HepG2 (cell line): ENCODE measurements around the gene MAP3K2. TPM values are rescaled to one million over a fixed set of nuclear protein-coding genes. Genes with fewer than 3 reads are reported as not detected.

Experiments used
- ASH2L ChIP-seq: fragments of 300-600, 200-600 bp; sonication (generic); IDR thresholded peaks from 2 replicates; pipeline ENCODE4 v1.7.0; 2017; ENCODE audit warnings: low read depth, mild to moderate bottlenecking, moderate library complexity, mixed read lengths, low read length; ENCODE audit not compliant: insufficient read length
- CHD4 ChIP-seq: fragments of 200-600 bp; sonication (generic); IDR thresholded peaks from 2 replicates; pipeline ENCODE4 v1.7.0; 2017; ENCODE audit warnings: mild to moderate bottlenecking, low read length, borderline replicate concordance
- EED ChIP-seq: sonication (generic); formaldehyde crosslinking; IDR thresholded peaks from 2 replicates; pipeline ENCODE4 v1.5.0; 2020; ENCODE audit warnings: mild to moderate bottlenecking, missing genetic modification reagents
- GABPB1 ChIP-seq: IDR thresholded peaks from 2 replicates; pipeline ENCODE4 v1.6.1; 2016; ENCODE audit warnings: mild to moderate bottlenecking, missing genetic modification reagents, moderate library complexity, missing compliant biosample characterization
- GZF1 ChIP-seq: sonication (generic); formaldehyde crosslinking; IDR thresholded peaks from 2 replicates; pipeline ENCODE4 v1.5.1; 2020; ENCODE audit warnings: mild to moderate bottlenecking, missing genetic modification reagents
- HIVEP1 ChIP-seq: sonication (generic); formaldehyde crosslinking; IDR thresholded peaks from 2 replicates; pipeline ENCODE4 v1.4.0; 2020; ENCODE audit warnings: mild to moderate bottlenecking, missing genetic modification reagents
- JDP2 ChIP-seq: sonication (generic); formaldehyde crosslinking; IDR thresholded peaks from 2 replicates; pipeline ENCODE4 v1.8.1; 2022; ENCODE audit warnings: missing genetic modification reagents, borderline replicate concordance
- MED8 ChIP-seq: sonication (generic); formaldehyde crosslinking; IDR thresholded peaks from 2 replicates; pipeline ENCODE4 v1.8.1; 2023; ENCODE audit warnings: mild to moderate bottlenecking, missing genetic modification reagents; ENCODE audit not compliant: insufficient replicate concordance
- NFIC ChIP-seq: IDR thresholded peaks from 2 replicates; pipeline ENCODE4 v1.6.1; 2012; ENCODE audit warnings: mild to moderate bottlenecking, low read length, inconsistent platforms
- NR1H2 ChIP-seq: sonication (generic); formaldehyde crosslinking; IDR thresholded peaks from 2 replicates; pipeline ENCODE4 v1.8.1; 2022; ENCODE audit warnings: low read depth, missing genetic modification reagents, borderline replicate concordance
- ZBTB37 ChIP-seq: sonication (generic); formaldehyde crosslinking; IDR thresholded peaks from 2 replicates; pipeline ENCODE4 v1.4.0; 2020; ENCODE audit warnings: mild to moderate bottlenecking, missing genetic modification reagents
- ZFP62 ChIP-seq: sonication (generic); formaldehyde crosslinking; IDR thresholded peaks from 2 replicates; pipeline ENCODE4 v1.4.0; 2020; ENCODE audit warnings: missing genetic modification reagents
- ZNF337 ChIP-seq: sonication (generic); formaldehyde crosslinking; IDR thresholded peaks from 2 replicates; pipeline ENCODE4 v1.5.1; 2020; ENCODE audit warnings: missing genetic modification reagents, low read depth, mild to moderate bottlenecking, borderline replicate concordance
- ZNF563 ChIP-seq: sonication (generic); formaldehyde crosslinking; IDR thresholded peaks from 2 replicates; pipeline ENCODE4 v1.8.0; 2022; ENCODE audit warnings: mild to moderate bottlenecking, moderate library complexity, missing genetic modification reagents
- ZNF569 ChIP-seq: sonication (generic); formaldehyde crosslinking; IDR thresholded peaks from 2 replicates; pipeline ENCODE4 v1.5.0; 2020; ENCODE audit warnings: mild to moderate bottlenecking, missing genetic modification reagents, moderate library complexity, borderline replicate concordance
- ZNF672 ChIP-seq: sonication (generic); formaldehyde crosslinking; IDR thresholded peaks from 2 replicates; pipeline ENCODE4 v1.8.1; 2022; ENCODE audit warnings: missing genetic modification reagents
- ZNF83 ChIP-seq: sonication (generic); formaldehyde crosslinking; IDR thresholded peaks from 2 replicates; pipeline ENCODE4 v1.4.0; 2020; ENCODE audit warnings: missing genetic modification reagents, mild to moderate bottlenecking, borderline replicate concordance
- polyA plus RNA-seq, 8 experiments: library from polyadenylated mRNA; depleted of rRNA in 3 of 8; stranded (reverse) in 7 of 8; unstranded in 1 of 8; fragments of >200 nt; fragmentation: Illumina TruSeq in 4 of 8; extraction: Trizol in 4 of 8; gene quantifications; 2 replicates each; pipeline versions ENCODE4 v1.2.1 to v1.2.3, GENCODE V29; 2011 to 2016; ENCODE audit warnings: low read depth in 4 of 8, missing spikeins in 1 of 8, mixed read lengths in 1 of 8; ENCODE audit not compliant: insufficient read depth in 1 of 8
- total RNA-seq, 5 experiments: library from RNA; depleted of rRNA; stranded (reverse); fragments of >200 nt; fragmentation: Illumina TruSeq; extraction: Trizol; gene quantifications; 2 replicates each; pipeline ENCODE4 v1.2.3, GENCODE V29; 2016; ENCODE audit warnings: low read depth in 1 of 5
- TF ChIP-seq, protein P1 (sequence below): sonication (generic); formaldehyde crosslinking; IDR thresholded peaks from 2 replicates; pipeline ENCODE4 v1.8.0; 2022; ENCODE audit warnings: mild to moderate bottlenecking, missing genetic modification reagents
- TF ChIP-seq, protein P2 (sequence below): sonication (generic); formaldehyde crosslinking; IDR thresholded peaks from 2 replicates; pipeline ENCODE4 v1.4.0; 2020; ENCODE audit warnings: missing genetic modification reagents, borderline replicate concordance

The MAP3K2 gene
- total and polyA plus RNA-seq, 2 of the 13 experiments (the other 11 are each of a cell fraction or from before 2014, with no cell fraction given), result 12.2 to 37.2 TPM

GRCh38 chr2:127408004-127408806 lies 20.4 kb upstream of the MAP3K2 start (continued):
- TF ChIP-seq MED8 (CRISPR knock-in tag) (peak; percentile 55), GZF1 (CRISPR knock-in tag) (no peak), ZBTB37 (CRISPR knock-in tag) (no peak), HIVEP1 (CRISPR knock-in tag) (peak; percentile 84), ZNF672 (CRISPR knock-in tag) (0 out of 2 replicates have a peak, but pooled peaks have one; percentile 80), CHD4 (no peak), ASH2L (peak; percentile 70), ZNF337 (CRISPR knock-in tag) (0 out of 2 replicates have a peak, but pooled peaks have one; percentile 49), JDP2 (no peak; the same call in 1 of the 2 replicates), ZNF83 (CRISPR knock-in tag) (no peak), NR1H2 (CRISPR knock-in tag) (no peak), NFIC (no peak), ZNF569 (CRISPR knock-in tag) (no peak), ZNF563 (CRISPR knock-in tag) (peak; percentile 65), ZFP62 (no peak), GABPB1 (peak; percentile 78), EED (CRISPR knock-in tag) (no peak)
- TF ChIP-seq, protein P1, sequence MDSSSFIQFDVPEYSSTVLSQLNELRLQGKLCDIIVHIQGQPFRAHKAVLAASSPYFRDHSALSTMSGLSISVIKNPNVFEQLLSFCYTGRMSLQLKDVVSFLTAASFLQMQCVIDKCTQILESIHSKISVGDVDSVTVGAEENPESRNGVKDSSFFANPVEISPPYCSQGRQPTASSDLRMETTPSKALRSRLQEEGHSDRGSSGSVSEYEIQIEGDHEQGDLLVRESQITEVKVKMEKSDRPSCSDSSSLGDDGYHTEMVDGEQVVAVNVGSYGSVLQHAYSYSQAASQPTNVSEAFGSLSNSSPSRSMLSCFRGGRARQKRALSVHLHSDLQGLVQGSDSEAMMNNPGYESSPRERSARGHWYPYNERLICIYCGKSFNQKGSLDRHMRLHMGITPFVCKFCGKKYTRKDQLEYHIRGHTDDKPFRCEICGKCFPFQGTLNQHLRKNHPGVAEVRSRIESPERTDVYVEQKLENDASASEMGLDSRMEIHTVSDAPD (CRISPR knock-in tag), result no peak
- TF ChIP-seq, protein P2, sequence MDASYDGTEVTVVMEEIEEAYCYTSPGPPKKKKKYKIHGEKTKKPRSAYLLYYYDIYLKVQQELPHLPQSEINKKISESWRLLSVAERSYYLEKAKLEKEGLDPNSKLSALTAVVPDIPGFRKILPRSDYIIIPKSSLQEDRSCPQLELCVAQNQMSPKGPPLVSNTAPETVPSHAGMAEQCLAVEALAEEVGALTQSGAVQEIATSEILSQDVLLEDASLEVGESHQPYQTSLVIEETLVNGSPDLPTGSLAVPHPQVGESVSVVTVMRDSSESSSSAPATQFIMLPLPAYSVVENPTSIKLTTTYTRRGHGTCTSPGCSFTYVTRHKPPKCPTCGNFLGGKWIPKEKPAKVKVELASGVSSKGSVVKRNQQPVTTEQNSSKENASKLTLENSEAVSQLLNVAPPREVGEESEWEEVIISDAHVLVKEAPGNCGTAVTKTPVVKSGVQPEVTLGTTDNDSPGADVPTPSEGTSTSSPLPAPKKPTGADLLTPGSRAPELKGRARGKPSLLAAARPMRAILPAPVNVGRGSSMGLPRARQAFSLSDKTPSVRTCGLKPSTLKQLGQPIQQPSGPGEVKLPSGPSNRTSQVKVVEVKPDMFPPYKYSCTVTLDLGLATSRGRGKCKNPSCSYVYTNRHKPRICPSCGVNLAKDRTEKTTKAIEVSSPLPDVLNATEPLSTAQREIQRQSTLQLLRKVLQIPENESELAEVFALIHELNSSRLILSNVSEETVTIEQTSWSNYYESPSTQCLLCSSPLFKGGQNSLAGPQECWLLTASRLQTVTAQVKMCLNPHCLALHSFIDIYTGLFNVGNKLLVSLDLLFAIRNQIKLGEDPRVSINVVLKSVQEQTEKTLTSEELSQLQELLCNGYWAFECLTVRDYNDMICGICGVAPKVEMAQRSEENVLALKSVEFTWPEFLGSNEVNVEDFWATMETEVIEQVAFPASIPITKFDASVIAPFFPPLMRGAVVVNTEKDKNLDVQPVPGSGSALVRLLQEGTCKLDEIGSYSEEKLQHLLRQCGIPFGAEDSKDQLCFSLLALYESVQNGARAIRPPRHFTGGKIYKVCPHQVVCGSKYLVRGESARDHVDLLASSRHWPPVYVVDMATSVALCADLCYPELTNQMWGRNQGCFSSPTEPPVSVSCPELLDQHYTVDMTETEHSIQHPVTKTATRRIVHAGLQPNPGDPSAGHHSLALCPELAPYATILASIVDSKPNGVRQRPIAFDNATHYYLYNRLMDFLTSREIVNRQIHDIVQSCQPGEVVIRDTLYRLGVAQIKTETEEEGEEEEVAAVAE (CRISPR knock-in tag), result no peak; the same call in 1 of the 2 replicates
